HG02885 (cell line): ENCODE results near the gene OPN1SW.

ENCODE experiments used
- ATAC-seq: cut with Tn5 transposase; IDR thresholded peaks from one replicate; pipeline ENCODE4 v1.9.1; 2021; ENCODE audit warnings: mild to moderate bottlenecking; ENCODE audit not compliant: unreplicated experiment, poor library complexity

The OPN1SW gene

DNA sequence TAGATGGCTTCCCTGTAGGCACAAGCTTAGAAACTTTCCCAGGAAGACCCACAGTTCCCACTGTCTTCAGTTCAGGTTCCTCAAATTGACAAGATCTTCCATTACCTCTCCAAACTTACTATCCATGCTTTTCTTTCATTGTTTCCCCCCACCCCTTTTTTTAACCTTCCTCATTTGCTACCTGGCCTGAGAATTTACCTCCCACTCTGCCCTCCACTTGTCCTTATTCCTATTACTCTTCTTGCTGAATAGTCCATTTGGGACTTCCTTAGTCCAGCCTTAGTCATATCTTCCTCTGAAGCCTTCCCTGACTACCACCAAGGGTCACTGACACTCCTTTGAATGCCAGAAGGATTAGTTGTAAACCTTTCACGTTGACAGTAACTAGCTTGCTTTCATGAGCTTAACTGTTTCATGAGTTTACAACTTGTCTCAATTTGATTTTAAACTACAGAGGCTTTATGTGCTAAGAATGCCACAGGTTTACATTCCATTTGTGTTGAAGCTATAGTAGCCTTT, 37.7 kb downstream of the OPN1SW start:
- ATAC-seq, result no peak

GRCh38 chr7:128737441-128737840, 38.2 kb downstream of the OPN1SW start:
- ATAC-seq, result no peak

DNA sequence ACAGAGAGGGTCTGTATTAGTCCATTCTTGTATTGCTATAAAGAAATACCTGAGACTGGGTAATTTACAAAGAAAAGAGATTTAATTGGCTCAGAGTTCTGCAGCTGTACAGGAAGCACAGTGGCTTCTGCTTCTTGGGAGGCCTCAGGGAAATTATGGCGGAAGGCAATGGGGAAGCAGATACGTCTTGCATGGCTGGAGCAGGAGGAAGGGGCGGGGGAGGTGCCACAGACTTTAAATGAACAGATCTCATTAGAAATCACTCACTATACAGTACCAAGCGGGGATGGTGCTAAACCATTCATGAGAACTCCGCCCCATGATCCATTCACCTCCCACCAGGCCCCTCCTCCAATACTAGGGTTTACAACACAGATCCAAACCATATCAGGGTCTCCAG, 40.2 kb downstream of the OPN1SW start:
- ATAC-seq, result no peak

DNA sequence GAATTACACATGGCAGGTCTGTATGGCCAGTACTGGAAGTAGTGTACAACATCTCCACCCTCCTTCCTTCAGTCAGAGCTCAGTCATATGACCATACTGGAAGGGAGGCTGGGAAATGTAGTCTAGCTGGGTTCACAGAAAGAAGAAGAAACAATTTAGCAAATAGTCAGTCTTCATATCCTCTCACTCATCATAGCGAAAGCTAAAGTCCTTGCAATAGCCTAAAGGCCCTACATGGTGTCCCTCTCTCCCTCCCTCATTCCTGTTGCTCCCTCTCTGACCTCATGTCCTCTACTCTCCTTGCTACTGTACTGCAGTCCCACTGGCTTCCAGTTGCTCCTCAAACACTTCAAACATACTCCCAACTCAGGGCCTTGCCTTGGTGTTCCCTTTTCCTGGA, 40.7 kb downstream of the OPN1SW start:
- ATAC-seq, result no peak

- ATAC-seq, result no peak
These were observed 42.3 kb downstream of the OPN1SW start for GRCh38 chr7:128733278-128733645.

- no peak for ATAC-seq
These were observed 42.9 kb downstream of the OPN1SW start for GRCh38 chr7:128732521-128733277.

GRCh38 chr7:128731184-128731583, 44.4 kb downstream of the OPN1SW start:
- ATAC-seq, result no peak

GRCh38 chr7:128729494-128729893, 46.1 kb downstream of the OPN1SW start:
- ATAC-seq, result no peak

DNA sequence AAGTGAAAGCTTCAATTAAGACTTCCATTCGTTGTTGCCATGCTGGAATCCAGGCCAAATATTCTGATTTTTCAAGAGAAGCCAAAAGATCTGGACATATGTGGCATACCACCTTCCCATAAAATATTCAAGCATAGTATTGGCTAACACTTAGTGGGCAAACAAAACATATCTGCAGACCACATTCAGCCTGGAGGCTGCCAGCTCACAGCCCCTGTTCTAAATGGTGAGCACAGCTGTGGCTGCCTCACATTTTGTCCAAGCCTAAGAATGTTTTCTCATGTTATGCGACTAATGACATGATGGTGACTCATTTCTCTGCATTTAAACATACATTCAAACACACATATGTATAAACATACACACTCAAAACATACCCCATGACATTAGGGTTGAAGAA, 47.0 kb downstream of the OPN1SW start:
- ATAC-seq, result no peak

DNA sequence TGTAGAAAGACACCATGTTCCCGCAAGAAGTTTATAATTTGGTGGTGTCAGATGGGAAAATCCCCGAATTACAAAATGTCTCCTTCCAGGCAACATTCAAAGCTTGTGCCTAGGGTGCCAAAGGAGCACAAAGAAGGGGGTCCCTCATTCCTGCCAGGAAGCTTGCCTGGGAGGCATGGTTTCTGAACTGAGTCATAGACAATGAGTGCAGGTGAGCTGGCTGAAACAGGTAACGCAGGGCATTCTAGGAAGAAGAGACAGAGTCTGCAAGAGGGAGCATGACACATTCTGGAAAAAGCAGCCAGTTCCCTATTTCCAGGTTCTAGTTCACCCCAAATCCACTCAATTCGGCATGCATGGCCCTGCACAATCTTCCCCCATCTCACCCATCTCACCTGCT, 48.4 kb downstream of the OPN1SW start:
- no peak for ATAC-seq

DNA sequence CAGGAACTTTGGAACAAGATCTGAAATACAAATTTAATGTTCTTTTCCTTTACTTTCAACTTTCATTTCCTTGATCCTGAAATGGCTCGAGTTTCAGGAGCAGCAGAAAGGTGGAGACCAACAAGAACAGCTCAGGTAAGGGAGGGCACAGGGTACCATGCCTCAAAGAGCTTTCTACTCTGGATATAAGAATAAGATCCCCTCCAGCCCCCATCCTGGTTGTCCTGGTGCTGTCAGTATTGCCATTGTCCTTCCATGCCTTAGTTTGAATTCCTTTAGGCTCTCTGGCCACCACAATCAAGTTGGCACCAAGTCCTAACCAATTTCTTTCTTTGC, 48.9 kb downstream of the OPN1SW start:
- no peak for ATAC-seq

DNA sequence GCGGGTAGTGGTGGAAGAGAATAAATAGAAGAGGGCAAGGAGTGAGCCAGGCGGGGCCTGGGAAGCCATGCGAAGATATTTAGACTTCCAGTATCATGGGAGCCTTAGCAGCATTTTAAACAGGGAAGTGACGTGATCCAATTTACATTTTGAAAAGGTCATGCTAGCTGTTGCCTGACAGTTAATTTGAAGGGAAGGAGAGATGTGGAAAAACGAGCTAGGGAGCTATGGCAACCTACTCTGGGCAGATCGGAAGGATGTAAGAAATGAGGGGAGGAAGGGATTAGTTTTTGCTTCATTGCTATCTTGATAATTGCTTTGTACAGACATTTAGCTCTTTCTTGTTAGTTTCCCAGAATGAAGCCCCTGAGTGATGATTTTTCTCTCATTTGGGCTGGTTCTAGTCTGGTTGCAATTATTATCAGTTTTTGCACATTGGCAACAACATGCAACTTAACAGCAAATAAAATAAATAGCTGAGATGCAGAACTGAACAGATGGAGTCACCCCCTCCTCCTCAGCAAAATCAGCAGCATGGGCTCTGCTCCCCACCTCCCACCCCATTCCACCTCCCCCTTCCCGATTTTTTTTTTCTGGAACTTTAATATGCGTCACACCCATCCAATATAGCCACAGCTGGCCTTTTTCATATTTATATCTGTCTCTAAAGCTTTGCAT, 49.4 kb downstream of the OPN1SW start:
- ATAC-seq, result no peak

- ATAC-seq, result no peak
These were observed 50.1 kb downstream of the OPN1SW start for GRCh38 chr7:128725531-128725930.

DNA sequence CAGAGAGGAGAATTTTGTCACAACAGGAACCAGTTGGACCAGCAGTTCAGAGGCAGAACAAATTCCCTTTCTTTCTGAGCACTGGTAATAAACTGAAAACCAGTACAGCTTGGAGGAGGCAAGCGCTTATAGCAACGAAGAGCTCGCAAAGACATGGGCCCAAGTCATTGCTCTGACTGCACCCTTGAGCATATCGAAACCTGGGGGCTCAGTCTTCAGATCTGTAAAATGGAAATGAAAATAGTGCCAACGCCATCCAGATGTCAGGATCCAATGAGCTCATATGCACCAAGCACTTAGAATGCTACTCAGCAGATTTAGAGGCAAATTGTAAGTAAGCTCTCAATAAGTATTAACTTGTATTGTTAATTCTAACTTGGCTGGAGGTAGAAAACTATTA, 50.9 kb downstream of the OPN1SW start:
- ATAC-seq, result no peak
